ENCODE measurements around the gene MAP2K5.

MAP2K5 gene

DNA sequence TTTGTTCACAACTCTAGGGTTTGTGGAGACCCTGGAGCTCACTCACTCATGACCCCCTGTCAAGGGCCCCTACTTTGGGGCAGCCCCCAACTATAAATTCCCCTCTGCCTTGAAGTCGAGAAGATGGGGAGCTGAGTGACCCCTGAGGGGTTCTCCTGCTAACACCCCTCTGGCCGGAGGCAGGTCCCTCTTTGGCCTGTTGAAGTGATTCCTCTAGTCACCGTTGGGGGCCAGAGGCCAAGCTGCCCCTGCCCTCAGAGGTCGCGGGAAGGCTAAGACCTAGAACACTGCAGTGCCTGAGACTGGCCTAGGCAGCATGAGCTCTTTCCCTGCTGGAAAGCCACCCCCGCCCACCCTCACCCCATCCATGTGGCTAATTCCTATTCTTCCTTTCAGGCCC is 267.4 kb downstream of the MAP2K5 start:
- in situ Hi-C loops (cut with HindIII; ENCODE audit: low sequenced_read_pairs) = no loop called here
- H3K4me3 ChIP-seq (ENCODE audit: low read depth, low read length) = no peak overlapping the region
- TF ChIP-seq, protein P1, sequence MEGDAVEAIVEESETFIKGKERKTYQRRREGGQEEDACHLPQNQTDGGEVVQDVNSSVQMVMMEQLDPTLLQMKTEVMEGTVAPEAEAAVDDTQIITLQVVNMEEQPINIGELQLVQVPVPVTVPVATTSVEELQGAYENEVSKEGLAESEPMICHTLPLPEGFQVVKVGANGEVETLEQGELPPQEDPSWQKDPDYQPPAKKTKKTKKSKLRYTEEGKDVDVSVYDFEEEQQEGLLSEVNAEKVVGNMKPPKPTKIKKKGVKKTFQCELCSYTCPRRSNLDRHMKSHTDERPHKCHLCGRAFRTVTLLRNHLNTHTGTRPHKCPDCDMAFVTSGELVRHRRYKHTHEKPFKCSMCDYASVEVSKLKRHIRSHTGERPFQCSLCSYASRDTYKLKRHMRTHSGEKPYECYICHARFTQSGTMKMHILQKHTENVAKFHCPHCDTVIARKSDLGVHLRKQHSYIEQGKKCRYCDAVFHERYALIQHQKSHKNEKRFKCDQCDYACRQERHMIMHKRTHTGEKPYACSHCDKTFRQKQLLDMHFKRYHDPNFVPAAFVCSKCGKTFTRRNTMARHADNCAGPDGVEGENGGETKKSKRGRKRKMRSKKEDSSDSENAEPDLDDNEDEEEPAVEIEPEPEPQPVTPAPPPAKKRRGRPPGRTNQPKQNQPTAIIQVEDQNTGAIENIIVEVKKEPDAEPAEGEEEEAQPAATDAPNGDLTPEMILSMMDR (IDR thresholded peaks at IDR 0.05; ENCODE audit: low read depth, low read length, missing control alignments) = no peak
- no peak for DNase-seq (ENCODE audit: low read depth)

DNA sequence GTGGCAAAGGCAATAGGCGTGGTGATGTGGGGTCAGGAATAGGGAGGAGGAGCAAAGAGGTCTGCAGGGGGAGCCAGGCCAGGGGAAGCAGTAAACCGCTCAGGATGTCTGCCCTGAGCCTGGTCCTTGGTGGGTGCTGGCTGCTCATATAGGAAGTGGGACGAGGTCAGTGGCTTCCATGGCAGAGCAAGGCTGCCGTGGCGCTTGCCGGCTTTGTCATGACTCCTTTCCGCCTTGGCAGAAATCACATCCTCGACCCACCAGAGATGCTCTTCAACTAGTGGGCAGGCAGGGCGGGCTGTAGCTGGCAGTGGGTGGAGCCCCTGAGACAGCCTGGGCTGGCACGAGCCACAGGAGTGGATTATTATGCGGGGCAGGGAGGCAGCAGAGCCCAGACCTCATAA is 269.7 kb downstream of the MAP2K5 start:
- H3K4me3 ChIP-seq (ENCODE audit: low read depth, low read length) = no peak overlapping the region
- DNase-seq (ENCODE audit: low read depth) = no peak
- TF ChIP-seq, protein P1 (IDR thresholded peaks at IDR 0.05; ENCODE audit: low read depth, low read length, missing control alignments) = no peak
- in situ Hi-C loops (cut with HindIII; ENCODE audit: low sequenced_read_pairs) = no loop called here

DNA sequence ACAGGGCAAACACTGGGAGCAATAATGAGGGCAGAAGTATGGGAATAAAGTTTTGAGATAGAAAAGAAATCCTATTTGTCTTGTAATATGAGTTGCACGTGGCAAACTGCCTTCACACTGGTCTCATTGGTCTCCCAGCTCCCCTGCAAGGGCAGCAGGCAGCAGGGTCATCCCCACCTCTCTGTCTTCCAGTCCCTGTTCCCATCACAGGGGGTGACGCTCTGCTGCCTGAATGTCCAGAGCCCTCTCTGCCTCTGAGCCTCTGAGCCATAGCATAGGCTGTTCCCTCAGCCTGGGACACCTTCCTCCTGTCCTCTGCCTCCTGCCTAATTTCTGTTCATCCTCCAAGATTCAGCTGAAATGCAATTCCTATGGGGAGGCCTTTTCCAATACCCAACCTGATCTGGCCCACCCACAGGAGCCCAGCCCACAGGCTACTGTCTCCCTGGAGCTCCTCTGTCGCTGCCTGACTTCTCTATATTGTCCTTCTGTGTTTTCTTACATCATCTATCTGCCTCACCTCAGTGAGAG is 270.7 kb downstream of the MAP2K5 start:
- DNase-seq (ENCODE audit: low read depth) = no peak
- no peak overlapping the region for H3K4me3 ChIP-seq (ENCODE audit: low read depth, low read length)
- TF ChIP-seq, protein P1 (IDR thresholded peaks at IDR 0.05; ENCODE audit: low read depth, low read length, missing control alignments) = no peak
- in situ Hi-C loops (cut with HindIII; ENCODE audit: low sequenced_read_pairs) = no loop called here

DNA sequence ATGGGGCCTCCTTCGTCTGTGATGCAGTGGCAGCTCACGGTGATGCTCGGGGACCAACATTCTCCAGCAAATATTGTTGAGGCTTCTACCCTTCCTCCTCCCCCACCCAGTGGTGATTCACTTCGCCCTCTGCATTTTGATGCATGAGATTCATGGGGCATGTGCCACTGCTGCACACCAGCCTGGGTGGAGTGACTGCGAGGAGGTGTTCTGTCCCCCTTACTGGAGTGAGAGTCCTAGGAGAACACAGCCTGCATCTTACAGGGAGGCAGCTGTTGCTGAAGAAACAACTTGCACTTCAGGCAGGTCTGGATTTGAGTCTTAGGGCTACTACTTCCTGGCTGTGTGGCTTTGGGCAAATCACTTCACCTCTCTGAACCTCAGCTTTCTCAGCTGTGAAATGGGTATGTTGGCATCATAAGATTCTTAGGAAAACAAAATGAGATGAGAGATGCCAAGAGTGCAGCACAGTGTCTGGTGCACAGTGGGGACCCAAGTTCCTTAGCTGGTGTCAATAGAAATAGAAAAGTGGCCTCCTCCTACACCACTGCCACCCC is 272.6 kb downstream of the MAP2K5 start:
- DNase-seq (ENCODE audit: low read depth) = no peak
- in situ Hi-C loops (cut with HindIII; ENCODE audit: low sequenced_read_pairs) = no loop called here
- H3K4me3 ChIP-seq (ENCODE audit: low read depth, low read length) = no peak overlapping the region
- TF ChIP-seq, protein P1 (IDR thresholded peaks at IDR 0.05; ENCODE audit: low read depth, low read length, missing control alignments) = no peak

DNA sequence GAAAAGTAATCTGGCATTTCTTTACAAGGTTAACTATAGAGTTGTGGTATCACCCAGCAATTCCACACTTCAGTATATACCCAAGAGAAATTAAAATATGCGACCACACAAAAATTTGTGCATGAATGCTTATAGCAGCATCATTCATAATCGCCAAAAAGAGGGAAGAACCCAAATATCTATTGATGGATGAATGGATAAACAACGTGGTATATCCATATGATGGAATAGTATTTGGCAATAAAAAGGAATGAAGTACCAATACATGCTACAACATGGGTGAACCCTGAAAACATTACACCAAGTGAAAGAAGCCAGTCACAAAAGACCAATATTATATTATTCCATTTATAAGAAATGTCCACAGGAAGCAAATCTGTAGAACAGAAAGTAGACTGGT is 274.2 kb downstream of the MAP2K5 start:
- no peak overlapping the region for H3K4me3 ChIP-seq (ENCODE audit: low read depth, low read length)
- DNase-seq (ENCODE audit: low read depth) = no peak
- in situ Hi-C loops (cut with HindIII; ENCODE audit: low sequenced_read_pairs) = no loop called here
- TF ChIP-seq, protein P1 (IDR thresholded peaks at IDR 0.05; ENCODE audit: low read depth, low read length, missing control alignments) = no peak

DNA sequence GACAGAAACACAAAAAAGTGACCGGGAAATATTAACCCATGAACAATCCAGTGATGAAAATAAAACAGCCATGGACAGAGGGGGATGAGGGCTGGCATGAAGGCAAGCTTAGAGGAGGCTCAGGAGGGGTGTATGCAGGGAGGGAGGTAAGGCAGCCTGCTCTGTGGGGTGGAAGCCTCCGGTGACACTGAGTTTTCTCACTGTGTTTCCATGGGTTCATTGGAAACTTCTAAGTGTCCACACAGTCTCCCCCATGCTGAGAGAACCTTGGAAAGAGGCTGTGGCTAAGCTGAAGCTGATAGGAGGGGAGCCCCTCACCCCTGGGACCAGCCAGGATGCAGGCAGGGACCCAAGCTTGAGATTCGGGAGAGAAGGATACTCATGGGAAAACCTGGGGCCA is 276.0 kb downstream of the MAP2K5 start:
- TF ChIP-seq, protein P1 (IDR thresholded peaks at IDR 0.05; ENCODE audit: low read depth, low read length, missing control alignments) = no peak
- no peak overlapping the region for H3K4me3 ChIP-seq (ENCODE audit: low read depth, low read length)
- in situ Hi-C loops (cut with HindIII; ENCODE audit: low sequenced_read_pairs) = no loop called here
- no peak for DNase-seq (ENCODE audit: low read depth)

Data from astrocyte of the cerebellum (primary cell).